Activated T-cell treated with anti-CD3 and anti-CD28 coated beads for 4 hours (primary cell): ENCODE measurements around the gene GPR152.
"Not testable (repeated sequence)": the region's sequence is repeated elsewhere in the genome, so short reads cannot be mapped to it uniquely, and the experiment has no call there.

ENCODE experiments used
- DNase-seq: peaks from one replicate; pipeline ENCODE4 v3.0.0-alpha.2; 2020

Gene GPR152

GRCh38 chr11:67406969-67407687, 45.4 kb downstream of the GPR152 start:
- no peak for DNase-seq

DNA sequence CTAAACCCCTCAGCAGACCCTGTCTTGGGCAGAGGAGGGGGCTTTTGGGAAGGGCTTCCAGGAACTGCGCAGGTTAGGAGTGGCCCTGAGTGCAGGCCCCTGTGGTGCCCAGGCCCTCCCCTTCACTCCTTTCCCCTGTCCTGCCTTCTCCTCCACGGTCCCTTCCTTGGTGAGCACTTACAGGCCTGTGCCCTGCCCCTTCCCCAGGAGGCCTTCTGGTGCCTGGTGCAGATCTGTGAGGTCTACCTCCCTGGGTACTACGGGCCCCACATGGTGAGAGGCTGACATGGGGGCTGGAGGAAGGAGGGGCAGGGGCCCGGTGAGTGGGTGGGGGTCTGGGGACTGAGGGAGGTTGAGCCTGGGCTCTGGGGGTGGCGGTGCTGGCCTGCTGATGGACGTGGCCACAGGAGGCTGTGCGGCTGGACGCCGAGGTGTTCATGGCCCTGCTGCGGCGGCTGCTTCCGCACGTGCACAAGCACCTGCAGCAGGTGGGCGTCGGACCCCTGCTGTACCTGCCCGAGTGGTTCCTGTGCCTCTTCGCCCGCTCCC, 46.0 kb downstream of the GPR152 start:
- no peak for DNase-seq

DNA sequence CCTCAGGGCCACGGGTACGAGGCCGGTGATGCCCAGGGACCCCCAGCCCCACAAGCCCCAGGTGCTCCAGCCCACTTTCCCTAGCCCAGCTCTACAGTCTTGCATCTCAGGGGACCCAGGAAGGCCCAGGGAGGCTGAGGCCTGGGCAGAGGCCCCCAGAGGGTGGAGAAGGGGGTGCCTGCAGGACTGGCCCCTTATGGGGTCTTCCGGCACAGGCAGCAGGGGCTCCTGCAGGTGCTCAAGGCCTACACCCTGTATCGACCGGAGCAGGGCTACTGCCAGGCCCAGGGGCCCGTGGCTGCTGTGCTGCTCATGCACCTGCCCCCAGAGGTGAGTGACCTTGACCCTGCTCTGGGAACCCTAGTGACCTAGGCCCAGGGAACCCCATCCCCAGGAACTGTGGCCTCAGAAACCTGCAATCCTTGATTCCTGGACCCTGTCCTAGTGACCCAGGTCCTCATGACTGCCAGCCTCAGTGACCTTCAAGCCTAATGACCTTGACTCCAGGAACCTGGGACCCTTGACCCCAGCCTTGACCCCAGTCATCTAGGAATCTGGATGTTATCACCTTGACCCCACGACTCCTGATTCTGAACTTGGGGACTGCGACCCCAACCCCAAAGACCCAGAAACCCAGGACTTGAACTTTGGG, 46.7 kb downstream of the GPR152 start:
- no peak for DNase-seq

DNA sequence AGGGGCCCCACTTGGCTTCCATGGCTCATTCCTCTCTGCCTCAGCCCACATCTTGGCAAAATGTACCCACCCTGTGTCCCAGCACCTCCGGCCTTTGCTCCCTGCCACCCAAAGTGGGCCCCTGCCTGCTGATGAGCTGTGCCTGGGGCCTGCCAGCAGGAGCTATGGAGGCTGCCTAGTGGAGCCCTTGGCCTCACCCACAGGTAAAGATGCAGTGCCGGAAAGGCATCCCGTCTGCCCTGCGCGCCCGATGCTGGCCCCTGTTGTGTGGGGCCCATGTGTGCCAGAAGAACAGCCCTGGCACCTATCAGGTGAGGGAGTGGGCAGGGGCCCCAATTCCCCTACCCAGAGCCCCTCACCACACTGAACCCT, 47.3 kb downstream of the GPR152 start:
- DNase-seq: no peak

GRCh38 chr11:67404515-67405195, 47.9 kb downstream of the GPR152 start:
- DNase-seq: no peak

DNA sequence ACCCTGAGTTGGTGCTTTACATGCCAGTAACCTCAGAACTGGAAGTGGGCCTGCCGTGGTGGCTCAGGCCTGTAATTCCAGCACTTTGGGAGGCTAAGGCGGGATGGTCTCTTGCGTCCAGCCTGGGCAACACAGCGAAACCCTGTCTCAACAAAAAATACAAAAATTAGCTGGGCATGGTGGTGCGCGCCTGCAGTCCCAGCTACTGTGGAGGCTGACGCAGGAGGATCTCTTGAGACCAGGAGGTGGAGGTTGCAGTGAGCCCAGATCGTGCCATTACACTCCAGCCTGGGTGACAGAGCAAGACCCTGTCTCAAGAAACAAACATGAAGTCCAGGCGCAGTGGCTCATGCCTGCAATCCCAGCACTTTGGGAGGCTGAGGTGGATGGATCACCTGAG, 49.4 kb downstream of the GPR152 start:
- DNase-seq: not testable (repeated sequence)

DNA sequence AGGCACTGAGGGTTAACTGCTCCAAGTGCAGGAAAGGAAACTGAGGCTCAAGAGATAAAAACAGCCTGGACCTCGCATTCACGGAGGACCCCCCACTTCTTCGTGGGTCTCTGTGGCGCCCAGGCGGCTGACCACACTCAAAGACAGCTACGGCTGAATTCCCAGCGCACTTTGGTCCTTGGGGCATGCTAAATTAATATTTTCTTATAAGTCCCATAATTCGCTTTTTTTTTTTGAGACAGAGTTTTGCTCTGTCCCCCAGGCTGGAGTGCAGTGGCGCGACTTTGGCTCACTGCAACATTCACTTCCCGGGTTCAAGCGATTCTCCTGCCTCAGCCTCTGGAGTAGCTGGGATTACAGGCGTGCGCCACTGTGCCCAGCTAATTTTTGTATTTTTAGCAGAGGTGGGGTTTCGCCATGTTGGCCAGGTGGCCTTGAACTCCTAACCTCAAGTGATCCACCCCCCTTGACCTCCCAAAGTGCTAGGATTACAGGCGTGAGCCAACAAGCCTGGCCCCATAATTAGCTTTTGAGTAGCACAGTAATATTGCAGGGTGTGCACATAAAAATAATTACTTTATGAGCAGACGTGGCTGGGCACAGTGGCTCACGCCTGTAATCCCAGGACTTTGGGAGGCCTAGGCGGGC, 50.2 kb downstream of the GPR152 start:
- not testable (repeated sequence) for DNase-seq

GRCh38 chr11:67401495-67402191, 50.9 kb downstream of the GPR152 start, which contains the start of gene PPP1CA:
Gene PPP1CA, minus strand, starts transcription at chr11:67401858. Its CDS starts 76 bp downstream, at chr11:67401782.
- peak; percentile 92 for DNase-seq
